Fibroblast of pulmonary artery (primary cell): Measurements from ENCODE around the gene SALL2.

ENCODE experiments used
- DNase-seq: peaks from one replicate; pipeline ENCODE4 v3.0.0-alpha.2; 2010; ENCODE audit warnings: low read depth
- H3K4me3 ChIP-seq: replicated peaks from 2 replicates; pipeline ENCODE4 v1.5.1; 2011; ENCODE audit warnings: low read depth, mild to moderate bottlenecking, control low read depth, low read length, moderate library complexity
- TF ChIP-seq, protein P1 (sequence below): IDR thresholded peaks from 2 replicates; pipeline ENCODE4 v1.5.1; 2011; ENCODE audit warnings: mild to moderate bottlenecking, control low read depth, low read length, inconsistent platforms; ENCODE audit errors: missing control alignments

SALL2 gene

GRCh38 chr14:21536418-21537089, 10.4 kb upstream of the SALL2 start:
- TF ChIP-seq, protein P1, sequence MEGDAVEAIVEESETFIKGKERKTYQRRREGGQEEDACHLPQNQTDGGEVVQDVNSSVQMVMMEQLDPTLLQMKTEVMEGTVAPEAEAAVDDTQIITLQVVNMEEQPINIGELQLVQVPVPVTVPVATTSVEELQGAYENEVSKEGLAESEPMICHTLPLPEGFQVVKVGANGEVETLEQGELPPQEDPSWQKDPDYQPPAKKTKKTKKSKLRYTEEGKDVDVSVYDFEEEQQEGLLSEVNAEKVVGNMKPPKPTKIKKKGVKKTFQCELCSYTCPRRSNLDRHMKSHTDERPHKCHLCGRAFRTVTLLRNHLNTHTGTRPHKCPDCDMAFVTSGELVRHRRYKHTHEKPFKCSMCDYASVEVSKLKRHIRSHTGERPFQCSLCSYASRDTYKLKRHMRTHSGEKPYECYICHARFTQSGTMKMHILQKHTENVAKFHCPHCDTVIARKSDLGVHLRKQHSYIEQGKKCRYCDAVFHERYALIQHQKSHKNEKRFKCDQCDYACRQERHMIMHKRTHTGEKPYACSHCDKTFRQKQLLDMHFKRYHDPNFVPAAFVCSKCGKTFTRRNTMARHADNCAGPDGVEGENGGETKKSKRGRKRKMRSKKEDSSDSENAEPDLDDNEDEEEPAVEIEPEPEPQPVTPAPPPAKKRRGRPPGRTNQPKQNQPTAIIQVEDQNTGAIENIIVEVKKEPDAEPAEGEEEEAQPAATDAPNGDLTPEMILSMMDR = no peak
- H3K4me3 ChIP-seq = peak overlapping the region; percentile 19
- DNase-seq = no peak

- H3K4me3 ChIP-seq = no peak overlapping the region
- TF ChIP-seq, protein P1 = no peak
- no peak for DNase-seq
Observed at GRCh38 chr14:21535545-21536417, 9.6 kb upstream of the SALL2 start.

DNA sequence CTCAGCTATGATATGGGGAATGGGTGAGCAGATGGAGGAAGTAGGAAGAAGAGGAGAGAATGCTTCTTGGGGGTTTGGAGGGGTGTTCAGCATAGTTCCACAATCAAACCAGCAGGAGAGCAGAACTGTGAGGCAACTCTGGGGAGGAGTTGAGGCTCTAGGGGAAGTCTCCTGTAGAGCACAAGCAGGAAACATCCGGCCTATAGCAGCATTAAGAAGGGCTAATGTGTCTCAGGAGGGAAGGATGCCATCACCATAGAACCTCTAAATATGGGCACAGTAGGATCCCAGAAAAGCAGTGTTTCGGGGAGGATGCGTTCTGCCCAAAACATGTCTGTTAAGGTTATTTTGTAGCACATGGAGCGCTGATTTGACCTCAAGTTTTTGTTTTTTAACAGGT, 8.4 kb upstream of the SALL2 start:
- TF ChIP-seq, protein P1 = no peak
- no peak overlapping the region for H3K4me3 ChIP-seq
- DNase-seq = no peak

- no peak for DNase-seq
- H3K4me3 ChIP-seq = no peak overlapping the region
- TF ChIP-seq, protein P1 = no peak
Observed at GRCh38 chr14:21533294-21533693, 7.1 kb upstream of the SALL2 start.

GRCh38 chr14:21529515-21529914, 3.4 kb upstream of the SALL2 start:
- DNase-seq = no peak
- TF ChIP-seq, protein P1 = no peak
- H3K4me3 ChIP-seq = no peak overlapping the region

- peak; percentile 64 for DNase-seq
- H3K4me3 ChIP-seq = no peak overlapping the region
- TF ChIP-seq, protein P1 = no peak
Observed at GRCh38 chr14:21528381-21529348, 2.5 kb upstream of the SALL2 start.
